Stimulated activated CD4-positive, alpha-beta T cell treated with anti-CD3 and anti-CD28 coated beads, Interleukin-15, amount 100 ng/mL, for 1 hour (primary cell): ENCODE results near the gene YIPF6.
"Not testable (repeated sequence)": the region's sequence is repeated elsewhere in the genome, so short reads cannot be mapped to it uniquely, and the experiment has no call there.

Experiments used
- DNase-seq, 2 donors: peaks; one replicate each; pipeline ENCODE4 v3.0.0-alpha.2; 2020; ENCODE audit warnings: low read depth in 1 of 2, low spot score in 1 of 2

Gene YIPF6

GRCh38 chrX:68503836-68504636 lies 5.2 kb downstream of the YIPF6 start:
- DNase-seq = no peak

GRCh38 chrX:68506649-68507048 lies 7.8 kb downstream of the YIPF6 start:
- DNase-seq = no peak

- no peak for DNase-seq
These were observed 9.9 kb downstream of the YIPF6 start for GRCh38 chrX:68508799-68509198.

- no peak for DNase-seq
These were observed 12.4 kb downstream of the YIPF6 start for GRCh38 chrX:68511255-68511654.

GRCh38 chrX:68524680-68525079 lies 25.8 kb downstream of the YIPF6 start:
- DNase-seq = not testable (repeated sequence)

GRCh38 chrX:68532831-68533533 lies 34.1 kb downstream of the YIPF6 start:
- DNase-seq = no peak

GRCh38 chrX:68533656-68534055 lies 34.8 kb downstream of the YIPF6 start:
- DNase-seq = no peak

GRCh38 chrX:68534691-68535090 lies 35.8 kb downstream of the YIPF6 start:
- no peak for DNase-seq

- no peak for DNase-seq
These were observed 37.6 kb downstream of the YIPF6 start for GRCh38 chrX:68536429-68536828.

GRCh38 chrX:68536884-68537283 lies 38.0 kb downstream of the YIPF6 start:
- no peak for DNase-seq

GRCh38 chrX:68550193-68550592 lies 51.3 kb downstream of the YIPF6 start:
- no peak for DNase-seq

GRCh38 chrX:68556036-68556435 lies 57.2 kb downstream of the YIPF6 start:
- no peak for DNase-seq

GRCh38 chrX:68557126-68557525 lies 58.3 kb downstream of the YIPF6 start:
- DNase-seq = not testable (repeated sequence)

- not testable (repeated sequence) for DNase-seq
These were observed 61.1 kb downstream of the YIPF6 start for GRCh38 chrX:68559905-68560304.

- DNase-seq = no peak
These were observed 69.3 kb downstream of the YIPF6 start for GRCh38 chrX:68568136-68568535.

- DNase-seq = no peak
These were observed 71.7 kb downstream of the YIPF6 start for GRCh38 chrX:68570598-68570997.

- no peak for DNase-seq
These were observed 72.4 kb downstream of the YIPF6 start for GRCh38 chrX:68571292-68571609.

GRCh38 chrX:68571610-68572311 lies 72.9 kb downstream of the YIPF6 start:
- no peak for DNase-seq

- no peak for DNase-seq
These were observed 75.4 kb downstream of the YIPF6 start for GRCh38 chrX:68574240-68574639.

GRCh38 chrX:68579810-68580209 lies 81.0 kb downstream of the YIPF6 start:
- DNase-seq = no peak

GRCh38 chrX:68584221-68584620 lies 85.4 kb downstream of the YIPF6 start:
- DNase-seq = no peak
